HG03064 (cell line): ENCODE measurements around the gene TCF12.
"Not testable (repeated sequence)": the region's sequence is repeated elsewhere in the genome, so short reads cannot be mapped to it uniquely, and the experiment has no call there.

Source experiments
- ATAC-seq: cut with Tn5 transposase; IDR thresholded peaks from one replicate; pipeline ENCODE4 v1.9.1; 2021; ENCODE audit warnings: low read depth; ENCODE audit not compliant: unreplicated experiment

Gene TCF12

DNA sequence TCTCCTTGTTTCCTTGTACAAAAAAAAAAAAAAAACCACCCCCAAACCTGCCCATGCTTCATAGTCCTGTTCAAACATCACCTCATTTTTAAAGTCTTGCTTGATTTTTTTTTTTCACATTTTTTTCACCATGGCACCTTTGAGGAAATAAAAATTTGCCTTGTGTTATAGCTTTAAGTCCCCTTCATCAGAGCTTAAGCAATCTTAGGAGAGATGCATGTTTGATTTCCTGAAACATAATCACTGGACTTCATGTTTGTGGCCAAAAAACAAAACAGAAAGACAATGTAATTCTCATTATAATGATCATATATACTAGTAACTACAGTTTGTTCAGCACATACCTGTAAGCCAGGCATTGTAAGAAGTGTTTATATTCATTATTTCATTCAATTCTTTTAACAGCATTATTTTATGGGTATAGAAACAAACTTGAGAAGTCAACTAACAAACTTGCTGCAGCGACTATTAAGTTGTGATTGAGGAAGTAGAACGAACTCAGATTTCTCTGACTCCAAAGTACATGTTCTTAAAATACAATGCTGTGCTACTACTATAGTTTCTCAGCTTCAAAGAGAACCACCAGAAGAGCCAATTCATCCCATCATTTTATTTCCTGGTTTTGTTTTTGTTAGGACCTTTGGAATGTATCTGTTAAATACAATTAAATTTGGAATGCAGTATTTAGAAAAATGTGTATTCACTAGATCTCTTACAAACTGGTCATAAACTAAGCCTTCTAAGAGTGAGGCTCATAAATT, 203.8 kb downstream of the TCF12 start:
- ATAC-seq, result no peak

DNA sequence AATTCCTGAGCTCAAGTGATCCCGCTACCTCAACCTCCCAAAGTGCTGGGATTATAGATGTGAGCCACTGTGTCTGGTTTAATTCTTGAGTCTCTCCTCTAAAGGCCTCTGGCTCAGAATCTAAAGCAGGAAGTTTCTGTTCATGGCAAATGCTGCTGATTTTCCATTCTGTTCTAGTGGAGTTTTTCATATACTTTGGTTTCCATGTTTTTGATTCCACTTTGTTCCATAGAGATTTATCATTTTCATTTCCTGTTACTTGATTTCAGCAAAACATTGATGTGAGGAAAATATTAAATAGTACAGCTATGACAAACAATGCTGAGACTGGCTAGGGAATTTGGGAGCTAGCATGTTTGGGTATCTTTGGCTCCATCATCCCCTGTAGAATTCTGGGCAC, 205.6 kb downstream of the TCF12 start:
- ATAC-seq, result no peak

DNA sequence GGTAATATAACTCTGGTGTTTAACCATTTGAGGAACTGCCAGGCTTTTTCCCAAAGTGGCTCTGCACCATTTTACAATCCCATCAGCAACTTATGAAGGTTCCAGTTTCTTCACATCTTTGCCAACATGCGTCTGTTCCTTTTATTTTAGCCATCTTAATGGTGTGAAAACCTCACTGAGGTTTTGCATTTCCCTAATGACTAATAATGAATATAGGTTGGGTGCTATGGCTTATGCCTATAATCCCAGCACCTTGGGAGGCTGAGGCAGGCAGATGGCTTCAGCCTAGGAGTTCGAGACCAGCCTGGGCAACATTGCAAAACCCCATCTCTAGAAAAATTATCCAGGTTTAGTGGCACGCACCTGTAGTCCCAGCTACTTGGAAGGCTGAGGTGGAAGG, 210.6 kb downstream of the TCF12 start:
- ATAC-seq, result no peak

DNA sequence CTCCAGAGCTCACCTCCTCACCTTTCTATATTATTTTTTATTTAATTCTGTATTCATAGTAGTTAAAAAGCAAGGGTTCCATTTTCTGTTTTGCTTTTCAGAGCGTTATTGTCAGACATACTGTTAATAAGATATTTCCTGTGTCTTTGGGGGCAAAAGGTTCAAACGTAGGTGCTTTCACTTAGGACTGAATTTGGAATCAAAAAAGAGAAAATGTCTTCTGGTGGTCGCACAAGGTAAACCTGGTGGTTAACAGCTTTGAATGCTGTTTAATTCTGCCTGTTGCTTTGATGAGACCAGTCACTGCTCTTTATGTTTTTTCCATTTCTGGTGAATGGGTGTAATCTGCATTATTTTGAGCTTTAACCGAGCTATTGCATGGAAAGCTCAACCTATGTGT, 212.5 kb downstream of the TCF12 start:
- ATAC-seq, result no peak

- ATAC-seq, result no peak
These were observed 214.9 kb downstream of the TCF12 start for GRCh38 chr15:57133127-57133968.

GRCh38 chr15:57134071-57134605, 215.7 kb downstream of the TCF12 start:
- no peak for ATAC-seq

GRCh38 chr15:57134851-57135250, 216.4 kb downstream of the TCF12 start:
- ATAC-seq, result no peak

- no peak for ATAC-seq
These were observed 217.4 kb downstream of the TCF12 start for GRCh38 chr15:57135800-57136199.

- ATAC-seq, result no peak
These were observed 219.9 kb downstream of the TCF12 start for GRCh38 chr15:57138349-57138788.

DNA sequence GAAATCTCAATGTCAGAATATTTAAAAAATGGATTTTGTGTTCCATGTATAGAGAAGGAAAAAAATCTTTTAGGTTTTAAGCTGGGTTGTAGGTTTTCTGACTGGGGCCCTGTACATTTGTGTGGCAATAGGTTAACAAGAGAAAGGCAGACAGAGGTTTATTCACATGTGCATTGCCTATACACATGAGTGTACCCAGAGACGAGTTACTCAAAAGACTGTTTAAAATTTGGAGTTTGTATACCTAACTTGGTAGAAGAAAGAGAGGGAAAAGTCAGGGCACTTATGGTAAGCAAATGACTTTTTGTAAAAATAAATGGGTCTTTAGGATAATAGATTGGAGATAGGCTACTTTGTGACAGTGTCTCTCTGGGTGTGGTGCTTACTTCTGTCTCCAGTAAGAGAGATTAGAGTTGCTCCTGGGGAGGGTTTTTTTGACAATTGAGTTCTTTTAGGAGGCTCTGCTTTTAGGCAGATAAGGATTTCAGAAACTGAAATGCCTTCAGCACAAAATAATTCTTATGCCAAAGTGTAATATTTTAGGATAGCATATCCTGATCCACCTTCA, 225.2 kb downstream of the TCF12 start:
- no peak for ATAC-seq

DNA sequence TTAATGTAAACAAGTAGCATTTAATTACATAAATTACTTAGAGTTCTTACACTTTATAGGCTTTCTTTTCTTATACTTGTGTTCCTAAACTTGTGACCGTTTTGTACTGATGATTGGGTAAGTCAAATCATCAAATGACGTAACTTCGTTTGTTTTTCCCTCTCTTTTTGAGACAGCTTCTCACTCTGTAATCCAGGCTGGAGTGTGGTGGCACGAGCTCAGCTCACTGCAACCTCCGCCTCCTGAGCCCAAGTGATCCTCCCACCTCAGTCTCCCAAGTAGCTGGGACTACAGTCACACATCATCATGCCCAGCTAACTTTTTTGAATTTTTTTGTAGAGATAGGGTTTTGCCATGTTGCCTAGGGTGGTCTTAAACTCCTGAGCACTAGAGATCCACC, 226.0 kb downstream of the TCF12 start:
- no peak for ATAC-seq

DNA sequence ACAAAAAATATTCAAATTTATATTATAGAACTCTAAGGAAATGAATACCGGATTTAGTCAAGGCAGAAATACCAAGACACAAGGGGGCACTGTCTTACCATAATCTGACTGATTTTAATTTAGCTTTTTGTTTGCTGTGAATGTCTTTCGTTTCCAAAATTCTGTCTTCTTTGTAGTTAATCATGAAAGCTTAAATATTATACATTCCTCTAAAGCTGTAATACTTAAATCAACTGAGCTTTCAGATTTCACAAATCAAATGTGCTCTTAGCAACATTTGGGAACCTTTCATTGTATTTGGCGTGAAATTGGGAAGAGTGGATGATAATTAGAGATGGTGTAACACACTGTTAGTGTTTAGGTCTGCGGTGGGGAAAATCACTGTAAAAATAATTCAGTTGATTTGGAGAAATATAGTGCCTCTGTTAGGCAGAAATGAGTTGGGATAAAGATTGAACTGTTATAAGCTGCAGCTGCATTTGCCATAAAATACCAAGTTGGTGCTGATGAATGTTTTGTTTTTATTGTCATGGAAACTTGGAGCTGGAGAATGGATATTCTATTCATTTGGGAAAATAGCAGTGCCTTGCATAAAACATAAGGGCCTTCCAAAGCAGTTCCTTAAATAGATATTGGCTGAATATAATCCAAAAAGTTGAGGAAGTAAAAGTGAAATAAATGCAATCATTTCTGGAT, 228.2 kb downstream of the TCF12 start:
- no peak for ATAC-seq

DNA sequence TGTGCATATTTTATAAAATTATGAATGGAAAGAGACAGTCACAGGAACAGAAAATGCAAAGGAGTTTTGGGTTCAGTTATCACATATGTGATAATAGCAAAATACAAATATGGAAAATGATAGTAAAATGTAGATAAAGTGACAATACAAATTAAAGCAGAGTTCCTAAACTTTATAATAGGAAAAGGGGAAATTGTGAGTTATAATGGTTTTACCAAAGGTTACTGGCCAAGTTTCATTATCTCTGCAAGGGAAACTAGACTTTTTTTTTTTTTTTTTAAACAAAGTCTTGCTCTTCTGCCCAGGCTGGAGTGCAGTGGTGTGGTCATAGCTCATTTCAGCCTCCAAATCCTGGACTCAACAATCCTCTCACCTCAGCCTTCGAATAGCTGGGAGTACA, 229.2 kb downstream of the TCF12 start:
- ATAC-seq, result no peak

GRCh38 chr15:57148262-57148661, 229.8 kb downstream of the TCF12 start:
- ATAC-seq, result no peak

- ATAC-seq, result no peak
These were observed 230.8 kb downstream of the TCF12 start for GRCh38 chr15:57149196-57149595.

GRCh38 chr15:57150066-57150865, 231.8 kb downstream of the TCF12 start:
- no peak for ATAC-seq

DNA sequence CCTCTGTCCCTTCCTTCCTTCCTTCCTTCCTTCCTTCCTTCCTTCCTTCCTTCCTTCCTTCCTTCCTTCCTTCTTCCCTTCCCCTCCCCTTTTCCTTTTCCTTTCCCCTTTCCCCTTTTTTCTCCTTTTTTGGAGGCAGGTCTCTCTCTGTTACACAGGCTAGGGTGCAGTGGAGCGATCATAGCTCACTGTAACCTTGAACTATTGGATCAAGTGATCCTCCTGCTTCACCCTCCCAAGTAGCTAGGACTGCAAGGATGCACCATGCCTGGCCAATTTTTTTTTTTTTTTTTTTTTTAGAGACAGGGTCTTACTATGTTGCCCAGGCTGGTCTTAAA, 232.4 kb downstream of the TCF12 start:
- not testable (repeated sequence) for ATAC-seq

- ATAC-seq, result no peak
These were observed 233.7 kb downstream of the TCF12 start for GRCh38 chr15:57152133-57152532.

DNA sequence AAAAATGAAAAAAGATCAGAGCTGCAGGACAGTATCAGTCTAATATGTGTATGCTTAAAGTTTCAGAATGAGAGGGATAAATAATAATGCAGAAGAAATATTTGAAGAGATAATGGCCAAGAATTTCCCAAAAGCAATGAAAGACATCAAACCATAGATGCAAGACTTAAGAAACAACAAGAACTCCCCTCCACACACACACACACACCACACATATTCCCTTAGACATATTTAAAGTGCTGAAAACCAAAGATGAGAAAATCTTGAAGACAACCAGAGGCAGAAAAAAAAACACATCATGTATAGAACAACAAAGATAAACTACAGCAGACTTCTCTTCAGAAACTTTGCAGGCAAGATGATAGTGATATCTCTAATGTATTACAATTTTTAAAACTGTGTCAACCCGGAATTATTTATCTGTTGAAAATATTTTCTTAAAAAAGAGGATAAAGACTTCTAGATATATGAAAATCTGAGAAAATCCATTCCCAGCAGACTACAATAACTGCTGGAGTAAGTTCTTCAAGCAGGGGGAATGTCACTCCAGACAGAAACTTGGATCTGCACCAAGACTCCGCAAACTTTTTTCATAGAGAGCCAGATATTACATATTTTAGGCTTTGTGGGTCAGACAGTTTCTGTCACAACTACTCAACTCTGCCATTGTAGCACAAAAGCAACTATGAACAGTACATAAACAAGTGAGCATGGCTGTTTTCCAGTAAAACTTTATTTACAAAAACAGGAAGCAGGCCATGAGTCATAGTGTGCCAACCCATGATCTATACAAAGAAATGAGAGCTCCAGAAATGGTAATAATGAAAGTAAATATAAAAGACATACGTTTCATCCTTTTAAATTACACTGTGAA, 234.5 kb downstream of the TCF12 start:
- ATAC-seq, result no peak
